Stimulated activated CD8-positive, alpha-beta memory T cell treated with anti-CD3 and anti-CD28 coated beads, Interleukin-4, amount 100 ng/mL, for 4 hours (primary cell): ENCODE results near the gene CCDC200.
"Not testable (repeated sequence)": the region's sequence is repeated elsewhere in the genome, so short reads cannot be mapped to it uniquely, and the experiment has no call there.

ENCODE experiments used
- DNase-seq, 2 donors: peaks; one replicate each; pipeline ENCODE4 v3.0.0-alpha.2; 2020; ENCODE audit warnings: low read depth in 2 of 2, low spot score in 1 of 2

The CCDC200 gene

GRCh38 chr17:43216762-43217613 is 11.4 kb downstream of the CCDC200 start:
- no peak for DNase-seq

GRCh38 chr17:43216369-43216761 is 12.1 kb downstream of the CCDC200 start:
- no peak for DNase-seq

- DNase-seq: no peak
Observed at GRCh38 chr17:43215341-43215740, 13.1 kb downstream of the CCDC200 start.

- no peak for DNase-seq
Observed at GRCh38 chr17:43213545-43213944, 14.9 kb downstream of the CCDC200 start.

GRCh38 chr17:43212641-43213490 is 15.6 kb downstream of the CCDC200 start:
- no peak for DNase-seq

GRCh38 chr17:43211480-43212402 is 16.7 kb downstream of the CCDC200 start, which contains the start of gene TMEM106A:
TSS of gene TMEM106A (plus strand) at chr17:43211875. CDS start at chr17:43213042, 1,167 bp downstream.
- peak; percentile 43 to 46 for DNase-seq

GRCh38 chr17:43211123-43211479 is 17.3 kb downstream of the CCDC200 start:
- DNase-seq: no peak

GRCh38 chr17:43210576-43210975 is 17.8 kb downstream of the CCDC200 start:
- DNase-seq: no peak

GRCh38 chr17:43203013-43203412 is 25.4 kb downstream of the CCDC200 start:
- not testable (repeated sequence) for DNase-seq

- DNase-seq: no peak
Observed at GRCh38 chr17:43200127-43200526, 28.3 kb downstream of the CCDC200 start.

GRCh38 chr17:43199633-43200032 is 28.8 kb downstream of the CCDC200 start:
- DNase-seq: no peak

- no peak for DNase-seq
Observed at GRCh38 chr17:43193251-43193650, 35.2 kb downstream of the CCDC200 start.

- DNase-seq: not testable (repeated sequence)
Observed at GRCh38 chr17:43186656-43187055, 41.8 kb downstream of the CCDC200 start.

- DNase-seq: no peak
Observed at GRCh38 chr17:43183921-43184320, 44.5 kb downstream of the CCDC200 start.

- no peak for DNase-seq
Observed at GRCh38 chr17:43176119-43176570, 52.3 kb downstream of the CCDC200 start.

GRCh38 chr17:43175213-43176118 is 53.0 kb downstream of the CCDC200 start:
- no peak for DNase-seq

- DNase-seq: no peak
Observed at GRCh38 chr17:43171586-43172487, 56.6 kb downstream of the CCDC200 start.
